PFSK-1 (cell line): ENCODE data around the gene PLEKHM3.

ENCODE experiments used
- FOXP2 ChIP-seq: optimal IDR thresholded peaks from 2 replicates; pipeline ENCODE3; 2011; ENCODE audit warnings: borderline replicate concordance, control low read depth, inconsistent platforms; ENCODE audit not compliant: insufficient read depth; ENCODE audit errors: extremely low read length, extremely low read depth
- POLR2AphosphoS5 ChIP-seq: IDR thresholded peaks from 2 replicates; pipeline ENCODE4 v1.6.1; 2012; ENCODE audit warnings: low read depth, mild to moderate bottlenecking, control low read depth, low read length, moderate library complexity
- SIN3A ChIP-seq: IDR thresholded peaks from 2 replicates; pipeline ENCODE4 v1.6.1; 2012; ENCODE audit warnings: mild to moderate bottlenecking, low read length, moderate library complexity, borderline replicate concordance; ENCODE audit not compliant: insufficient read depth
- TAF1 ChIP-seq: IDR thresholded peaks from 2 replicates; pipeline ENCODE4 v1.6.1; 2012; ENCODE audit warnings: low read length, control low read depth, borderline replicate concordance; ENCODE audit not compliant: insufficient read depth
- TF ChIP-seq, protein P1 (sequence below), 2 experiments: IDR thresholded peaks; 2 replicates each; pipeline versions ENCODE4 v1.6.1 to v1.8.0; 2011 to 2012; ENCODE audit warnings: low read depth in 2 of 2, low read length in 2 of 2, control low read depth in 1 of 2, inconsistent platforms in 1 of 2, mild to moderate bottlenecking in 1 of 2, moderate library complexity in 1 of 2; ENCODE audit not compliant: insufficient read depth in 1 of 2

Gene PLEKHM3

DNA sequence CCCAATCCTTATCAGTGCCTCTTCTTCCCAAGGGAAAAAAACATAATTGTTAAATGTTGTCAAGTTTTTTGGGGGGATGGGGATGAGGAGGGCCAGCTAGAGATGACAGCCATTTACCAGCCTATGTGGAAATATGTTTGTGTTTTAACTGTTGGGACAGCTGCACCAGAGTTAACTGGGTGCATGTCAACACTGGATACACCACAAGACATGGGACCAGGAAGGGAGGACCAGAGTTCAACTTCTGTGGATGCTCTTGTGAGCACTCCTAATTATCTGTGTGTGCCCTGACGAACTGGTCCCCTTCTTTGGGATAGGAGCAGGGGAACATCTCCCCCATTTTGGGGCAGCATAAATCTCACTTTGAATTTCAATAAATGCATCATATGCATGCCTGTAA is 189.5 kb downstream of the PLEKHM3 start:
- TF ChIP-seq SIN3A: no peak
- TF ChIP-seq POLR2AphosphoS5: no peak
- TF ChIP-seq FOXP2: no peak
- TF ChIP-seq, protein P1, sequence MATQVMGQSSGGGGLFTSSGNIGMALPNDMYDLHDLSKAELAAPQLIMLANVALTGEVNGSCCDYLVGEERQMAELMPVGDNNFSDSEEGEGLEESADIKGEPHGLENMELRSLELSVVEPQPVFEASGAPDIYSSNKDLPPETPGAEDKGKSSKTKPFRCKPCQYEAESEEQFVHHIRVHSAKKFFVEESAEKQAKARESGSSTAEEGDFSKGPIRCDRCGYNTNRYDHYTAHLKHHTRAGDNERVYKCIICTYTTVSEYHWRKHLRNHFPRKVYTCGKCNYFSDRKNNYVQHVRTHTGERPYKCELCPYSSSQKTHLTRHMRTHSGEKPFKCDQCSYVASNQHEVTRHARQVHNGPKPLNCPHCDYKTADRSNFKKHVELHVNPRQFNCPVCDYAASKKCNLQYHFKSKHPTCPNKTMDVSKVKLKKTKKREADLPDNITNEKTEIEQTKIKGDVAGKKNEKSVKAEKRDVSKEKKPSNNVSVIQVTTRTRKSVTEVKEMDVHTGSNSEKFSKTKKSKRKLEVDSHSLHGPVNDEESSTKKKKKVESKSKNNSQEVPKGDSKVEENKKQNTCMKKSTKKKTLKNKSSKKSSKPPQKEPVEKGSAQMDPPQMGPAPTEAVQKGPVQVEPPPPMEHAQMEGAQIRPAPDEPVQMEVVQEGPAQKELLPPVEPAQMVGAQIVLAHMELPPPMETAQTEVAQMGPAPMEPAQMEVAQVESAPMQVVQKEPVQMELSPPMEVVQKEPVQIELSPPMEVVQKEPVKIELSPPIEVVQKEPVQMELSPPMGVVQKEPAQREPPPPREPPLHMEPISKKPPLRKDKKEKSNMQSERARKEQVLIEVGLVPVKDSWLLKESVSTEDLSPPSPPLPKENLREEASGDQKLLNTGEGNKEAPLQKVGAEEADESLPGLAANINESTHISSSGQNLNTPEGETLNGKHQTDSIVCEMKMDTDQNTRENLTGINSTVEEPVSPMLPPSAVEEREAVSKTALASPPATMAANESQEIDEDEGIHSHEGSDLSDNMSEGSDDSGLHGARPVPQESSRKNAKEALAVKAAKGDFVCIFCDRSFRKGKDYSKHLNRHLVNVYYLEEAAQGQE (IDR thresholded peaks at IDR 0.05; ENCODE audit: insufficient read depth in 1 of 2, low read depth in 2 of 2, low read length in 2 of 2): no peak
- no peak for TF ChIP-seq TAF1

DNA sequence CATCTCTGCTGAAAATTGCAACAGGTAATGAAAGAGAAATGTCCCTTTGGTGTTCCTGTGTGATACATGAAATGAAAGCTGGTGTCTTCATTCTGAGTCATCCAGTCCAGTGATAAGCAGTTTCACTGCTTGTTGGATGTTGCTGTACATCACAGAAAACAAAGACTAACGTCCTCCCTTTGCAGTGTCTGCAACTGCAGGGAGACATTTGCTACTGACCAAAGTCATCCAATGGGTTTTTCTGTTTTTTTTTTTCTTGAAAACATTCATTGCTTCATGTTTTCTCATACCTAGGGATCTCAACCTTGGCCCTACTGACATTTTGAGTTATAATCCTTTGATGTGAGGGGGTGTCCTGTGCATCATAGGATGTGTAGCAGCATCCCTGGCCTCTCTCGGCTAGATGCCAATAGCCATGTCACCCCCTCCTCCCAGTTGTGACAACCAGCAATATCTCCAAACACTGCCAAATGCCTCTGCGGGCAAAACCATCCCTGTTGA is 192.0 kb downstream of the PLEKHM3 start:
- TF ChIP-seq FOXP2: no peak
- TF ChIP-seq TAF1: no peak
- no peak for TF ChIP-seq SIN3A
- TF ChIP-seq POLR2AphosphoS5: no peak
- TF ChIP-seq, protein P1 (IDR thresholded peaks at IDR 0.05; ENCODE audit: insufficient read depth in 1 of 2, low read depth in 2 of 2, low read length in 2 of 2): no peak

DNA sequence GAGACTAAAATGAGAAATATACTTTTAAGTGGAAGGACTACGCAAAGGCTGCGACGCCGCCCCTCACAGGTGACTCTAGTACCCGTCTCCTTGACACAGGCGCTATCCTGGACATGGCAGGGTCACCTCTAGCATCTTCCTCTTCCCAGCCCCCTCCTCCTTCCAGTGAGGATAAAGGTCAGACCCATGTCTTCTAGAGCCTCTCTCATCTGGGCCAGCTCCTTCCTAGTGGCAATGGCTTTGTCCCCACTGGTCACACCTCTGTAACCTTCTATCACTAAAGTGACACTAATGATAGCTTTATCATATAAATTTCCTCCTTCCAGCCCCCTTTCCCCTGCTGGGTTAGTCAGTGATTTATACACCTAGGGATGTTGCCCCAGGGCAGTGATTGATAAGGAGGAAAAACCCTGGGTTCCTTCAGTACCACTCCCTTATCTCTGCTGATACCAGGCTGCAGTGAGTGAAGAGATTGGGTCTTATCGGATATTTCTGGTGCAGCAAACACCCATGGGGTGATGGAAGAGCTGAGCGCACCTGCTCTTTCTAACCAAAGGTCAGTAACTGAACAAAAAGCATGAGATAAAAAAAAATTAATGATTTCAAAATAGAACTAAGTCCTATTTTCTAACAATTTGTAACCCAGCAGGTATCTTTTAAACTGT is 193.6 kb downstream of the PLEKHM3 start:
- TF ChIP-seq TAF1: no peak
- TF ChIP-seq POLR2AphosphoS5: no peak
- no peak for TF ChIP-seq FOXP2
- TF ChIP-seq SIN3A: no peak
- TF ChIP-seq, protein P1 (IDR thresholded peaks at IDR 0.05; ENCODE audit: insufficient read depth in 1 of 2, low read depth in 2 of 2, low read length in 2 of 2): no peak

DNA sequence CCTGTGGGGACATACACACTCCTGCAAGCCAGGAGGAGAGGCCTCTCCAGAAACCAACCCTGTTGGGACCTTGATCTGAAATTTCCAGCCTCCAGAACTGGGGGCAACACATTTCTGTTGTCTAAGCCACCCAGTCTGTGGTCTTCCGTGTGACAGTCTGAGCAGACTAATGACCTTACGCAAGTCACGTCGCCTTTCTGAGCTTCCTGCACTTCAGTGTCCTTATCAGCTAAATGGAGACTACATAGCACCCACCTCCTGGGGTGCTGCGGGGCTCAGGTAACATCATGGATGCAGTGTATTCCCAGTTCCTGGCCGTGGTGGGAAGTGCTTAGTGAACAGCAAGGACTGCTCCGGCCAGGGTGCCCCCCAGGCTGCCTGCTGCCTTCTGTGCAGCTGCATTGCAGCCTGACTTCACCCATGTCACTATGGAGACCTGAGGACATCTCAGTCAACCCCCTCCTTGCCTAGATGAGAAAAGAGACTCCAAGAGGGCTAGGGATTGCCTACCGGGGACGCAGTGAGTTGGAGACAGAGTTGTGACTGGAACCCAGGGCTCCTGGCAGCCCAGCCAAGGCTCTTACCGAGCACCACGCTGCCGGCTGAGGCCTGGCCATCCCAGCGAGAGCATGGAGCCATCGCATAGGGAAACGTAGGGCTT is 194.4 kb downstream of the PLEKHM3 start:
- no peak for TF ChIP-seq FOXP2
- TF ChIP-seq, protein P1 (IDR thresholded peaks at IDR 0.05; ENCODE audit: insufficient read depth in 1 of 2, low read depth in 2 of 2, low read length in 2 of 2): no peak
- TF ChIP-seq POLR2AphosphoS5: no peak
- no peak for TF ChIP-seq TAF1
- no peak for TF ChIP-seq SIN3A
